ENCODE measurements around the gene OPHN1.

GRCh38 chrX:68402094-68402493, 31.2 kb downstream of the OPHN1 start:
- TF ChIP-seq POLR2A (IDR thresholded peaks at IDR 0.05): no peak
- no peak for TF ChIP-seq CTCF (IDR thresholded peaks at IDR 0.05)
- no peak for TF ChIP-seq POLR2AphosphoS5 (IDR thresholded peaks at IDR 0.05)
- no peak for TF ChIP-seq EP300 (IDR thresholded peaks at IDR 0.05)
